Endothelial cell of umbilical vein (primary cell): ENCODE results near the gene SORCS1. TPM values are rescaled to one million over a fixed set of nuclear protein-coding genes. Genes with fewer than 3 reads are reported as not detected.

Source experiments
- BruUV-seq: library from RNA; stranded (reverse); fragments of 400-500 nt; replicated peaks from 2 replicates; lab custom pipeline; 2021; lab: Mats Ljungman, UMichigan
- CTCF ChIA-PET: fragments of 300-600, 350-600 bp; sonication (Branson Sonifier 250); formaldehyde crosslinking; loops from one replicate; lab custom pipeline; 2021; ENCODE audit warnings: antibody characterized with exemption, inconsistent platforms; lab: Charles Lee
- POLR2A ChIA-PET: fragments of 300-600, 350-600 bp; sonication (Branson Sonifier 250); formaldehyde crosslinking; loops from one replicate; lab custom pipeline; 2021; ENCODE audit warnings: antibody characterized with exemption, inconsistent platforms; lab: Charles Lee
- DNase-seq: peaks from one replicate; pipeline ENCODE4 v3.0.0-alpha.2; 2011; ENCODE audit warnings: low read depth, low spot score
- FAIRE-seq: peaks from 2 replicates; lab custom pipeline; 2011; peaks lifted over from hg19 to GRCh38; lab: Jason Lieb, UNC
- H2AFZ ChIP-seq: 2 replicates; pipeline ENCODE4 v1.6.0; 2012; ENCODE audit warnings: low read depth, low read length, control low read depth, inconsistent platforms
- H3K27ac ChIP-seq: 2 replicates; pipeline ENCODE4 v1.5.1; 2011; ENCODE audit warnings: low read depth, mild to moderate bottlenecking, control low read depth, low read length, moderate library complexity; ENCODE audit not compliant: insufficient read depth
- H3K27me3 ChIP-seq, 2 experiments: 2 replicates each; pipeline versions ENCODE4 v1.6.0 to v1.6.1; 2011; ENCODE audit warnings: low read length in 2 of 2, mixed read lengths in 1 of 2; ENCODE audit not compliant: control insufficient read depth in 2 of 2, insufficient read depth in 2 of 2
- H3K36me3 ChIP-seq, 2 experiments: 2 replicates in 1 of 2; 3 replicates in 1 of 2; pipeline ENCODE4 v1.5.1; 2011; ENCODE audit warnings: low read length in 2 of 2, mild to moderate bottlenecking in 1 of 2, moderate library complexity in 1 of 2; ENCODE audit not compliant: control insufficient read depth in 2 of 2, insufficient read depth in 2 of 2; ENCODE audit errors: extremely low read depth in 1 of 2
- H3K4me1 ChIP-seq: 3 replicates; pipeline ENCODE4 v1.5.1; 2011; ENCODE audit warnings: mild to moderate bottlenecking, low read length; ENCODE audit not compliant: control insufficient read depth, insufficient read depth; ENCODE audit errors: extremely low read depth
- H3K4me2 ChIP-seq: 2 replicates; pipeline ENCODE4 v1.6.1; 2011; ENCODE audit warnings: low read length, control low read depth, mixed read lengths; ENCODE audit not compliant: insufficient read depth
- H3K4me3 ChIP-seq, 3 experiments: fragments of 200-600 bp in 1 of 3; sonication (generic), shearing (Covaris generic) in 1 of 3; replicated peaks in 1 of 3; 2 replicates each; pipeline ENCODE4 v1.5.1; 2011 to 2016; ENCODE audit warnings: control low read depth in 3 of 3, low read length in 3 of 3, mild to moderate bottlenecking in 2 of 3, inconsistent platforms in 1 of 3, low read depth in 1 of 3, moderate library complexity in 1 of 3; ENCODE audit not compliant: insufficient read depth in 1 of 3
- H3K79me2 ChIP-seq: 2 replicates; pipeline ENCODE4 v1.6.0; 2012; ENCODE audit warnings: low read length, inconsistent platforms; ENCODE audit not compliant: control insufficient read depth, insufficient read depth
- H3K9ac ChIP-seq: replicated peaks from 2 replicates; pipeline ENCODE3; 2011; ENCODE audit warnings: low read length, control low read depth; ENCODE audit not compliant: insufficient read depth; ENCODE audit errors: extremely low read depth
- H3K9me1 ChIP-seq: replicated peaks from 3 replicates; pipeline ENCODE4 v1.6.0; 2011; ENCODE audit warnings: mild to moderate bottlenecking, low read length; ENCODE audit not compliant: control insufficient read depth, insufficient read depth; ENCODE audit errors: extremely low read depth
- H3K9me3 ChIP-seq: replicated peaks from 2 replicates; pipeline ENCODE4 v1.5.1; 2012; ENCODE audit warnings: low read length, inconsistent platforms; ENCODE audit not compliant: control insufficient read depth, insufficient read depth
- H4K20me1 ChIP-seq: replicated peaks from 2 replicates; pipeline ENCODE3; 2011; ENCODE audit warnings: mild to moderate bottlenecking, low read length; ENCODE audit not compliant: control insufficient read depth, insufficient read depth; ENCODE audit errors: extremely low read depth
- CTCF ChIP-seq, 2 donors: IDR thresholded peaks; 1 replicate in 1 of 2; 2 replicates in 1 of 2; pipeline ENCODE4 v1.5.1; 2011; ENCODE audit warnings: low read length in 2 of 2, mild to moderate bottlenecking in 2 of 2, moderate library complexity in 2 of 2, control low read depth in 1 of 2, inconsistent platforms in 1 of 2, low read depth in 1 of 2; ENCODE audit not compliant: insufficient read depth in 1 of 2; ENCODE audit errors: extremely low read depth in 1 of 2
- EZH2 ChIP-seq: IDR thresholded peaks from 2 replicates; pipeline ENCODE4 v1.6.1; 2012; ENCODE audit warnings: borderline replicate concordance, low read depth, mild to moderate bottlenecking, moderate library complexity, low read length, inconsistent platforms; ENCODE audit not compliant: severe bottlenecking
- FOS ChIP-seq: IDR thresholded peaks from 2 replicates; pipeline ENCODE4 v1.6.1; 2011; ENCODE audit warnings: mild to moderate bottlenecking, low read length, moderate library complexity, borderline replicate concordance; ENCODE audit not compliant: insufficient read depth
- GATA2 ChIP-seq: IDR thresholded peaks from 2 replicates; pipeline ENCODE4 v1.7.0; 2011; ENCODE audit warnings: low read depth, mild to moderate bottlenecking, moderate library complexity, mixed read lengths, low read length; ENCODE audit not compliant: insufficient read length, insufficient read depth
- JUN ChIP-seq: IDR thresholded peaks from 2 replicates; pipeline ENCODE4 v1.6.1; 2011; ENCODE audit warnings: borderline replicate concordance, low read depth; ENCODE audit not compliant: insufficient read length, insufficient read depth
- MAX ChIP-seq: IDR thresholded peaks from 2 replicates; pipeline ENCODE4 v1.6.1; 2011; ENCODE audit not compliant: insufficient read depth, insufficient read length
- MYC ChIP-seq: IDR thresholded peaks from one replicate; pipeline ENCODE4 v1.6.1; 2011; ENCODE audit warnings: mild to moderate bottlenecking, low read depth, low read length
- POLR2A ChIP-seq: IDR thresholded peaks from 2 replicates; pipeline ENCODE4 v1.6.1; 2012; ENCODE audit warnings: low read depth, mild to moderate bottlenecking, control low read depth, low read length
- POLR2AphosphoS5 ChIP-seq: IDR thresholded peaks from 2 replicates; pipeline ENCODE4 v1.6.1; 2012; ENCODE audit warnings: low read depth, mild to moderate bottlenecking, control low read depth, low read length, moderate library complexity; ENCODE audit not compliant: insufficient read depth
- dilution Hi-C: fragments of 300-500 bp; cut with MboI; formaldehyde crosslinking; loops from one replicate; pipeline ENCODE4 v1.15.0; 2019; ENCODE audit warnings: low sequenced_read_pairs; ENCODE audit not compliant: extremely low pct_ligation_motif_present
- intact Hi-C: fragments of 100-400 bp; cut with micrococcal nuclease; formaldehyde crosslinking; loops from one replicate; pipeline ENCODE4 v1.10.0; 2022
- polyA plus RNA-seq, 4 experiments: library from polyadenylated mRNA; depleted of rRNA in 3 of 4; stranded (reverse) in 3 of 4; unstranded in 1 of 4; fragments of >200 nt; gene quantifications; 2 replicates each; pipeline versions ENCODE4 v1.2.1 to v1.2.3, GENCODE V29; 2011 to 2012; ENCODE audit warnings: missing spikeins in 1 of 4
- total RNA-seq: library from RNA; stranded (reverse); gene quantifications from 2 replicates; pipeline ENCODE4 v1.2.3, GENCODE V29; 2021

Gene SORCS1
- total and polyA plus RNA-seq, 2 donors (not counting 3 experiments of a cell fraction or from before 2014, with no cell fraction given), result not detected

- dilution Hi-C loops, result no loop called here
- CTCF ChIA-PET, result no interaction called here
Observed at GRCh38 chr10:106931159-106931852, 233.2 kb downstream of the SORCS1 start.

More at GRCh38 chr10:106931159-106931852, 233.2 kb downstream of the SORCS1 start:
- Histone ChIP-seq H3K79me2 (no peaks in the 10 kb centered on the region), H4K20me1 (no peaks in the 10 kb centered on the region), H3K9me3 (peaks cover 6% of the 10 kb centered on the region), H3K36me3 (no peaks in the 10 kb centered on the region), H3K4me1 (no peaks in the 10 kb centered on the region), H3K9me1 (no peaks in the 10 kb centered on the region), H3K4me3 (no peak overlapping the region), H2AFZ (no peak overlapping the region), H3K9ac (no peak overlapping the region), H3K27ac (no peak overlapping the region), H3K4me2 (no peak overlapping the region), H3K27me3 (no peaks in the 10 kb centered on the region)
- FAIRE-seq (no peak), DNase-seq (no peak)
- intact Hi-C loops, result no loop called here
- BruUV-seq, result no TSS peak
- no peak for TF ChIP-seq POLR2A
- TF ChIP-seq EZH2, result no peak
- no peak for TF ChIP-seq FOS
- no peak for TF ChIP-seq JUN
- no peak for TF ChIP-seq MAX
- no peak for TF ChIP-seq GATA2
- no peak for TF ChIP-seq CTCF (IDR thresholded peaks at IDR 0.05; ENCODE audit: extremely low read depth in 1 of 2, insufficient read depth in 1 of 2, low read depth in 1 of 2, low read length in 2 of 2)
- no peak for TF ChIP-seq POLR2AphosphoS5
- no peak for TF ChIP-seq MYC
- POLR2A ChIA-PET, result no interaction called here
